GM19099 (cell line): ENCODE data around the gene VWA3B.

ENCODE experiments used
- POLR2A ChIP-seq: IDR thresholded peaks from 3 replicates; pipeline ENCODE4 v1.6.1; 2011; ENCODE audit warnings: low read depth; ENCODE audit not compliant: insufficient read length; ENCODE audit errors: extremely low read depth

VWA3B gene

DNA sequence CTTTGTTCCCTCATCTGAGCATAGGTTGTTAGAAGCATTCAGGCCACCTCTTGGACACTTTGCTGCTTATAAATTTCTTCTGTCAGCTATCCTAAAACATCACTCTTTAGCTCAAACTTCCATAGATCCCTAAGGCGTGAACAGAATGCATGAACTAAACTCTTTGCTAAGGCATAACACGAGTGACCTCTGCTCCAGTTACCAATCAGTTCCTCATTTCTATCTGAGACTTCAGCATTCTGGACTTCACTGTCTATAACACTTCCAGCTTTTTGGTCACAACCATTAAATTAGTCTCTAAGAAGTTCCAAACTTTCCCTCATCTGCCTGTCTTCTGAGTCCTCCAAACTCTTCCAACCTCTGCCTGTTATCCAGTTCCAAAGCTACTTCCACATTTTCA lies 8.3 kb upstream of the VWA3B start:
- no peak for TF ChIP-seq POLR2A

DNA sequence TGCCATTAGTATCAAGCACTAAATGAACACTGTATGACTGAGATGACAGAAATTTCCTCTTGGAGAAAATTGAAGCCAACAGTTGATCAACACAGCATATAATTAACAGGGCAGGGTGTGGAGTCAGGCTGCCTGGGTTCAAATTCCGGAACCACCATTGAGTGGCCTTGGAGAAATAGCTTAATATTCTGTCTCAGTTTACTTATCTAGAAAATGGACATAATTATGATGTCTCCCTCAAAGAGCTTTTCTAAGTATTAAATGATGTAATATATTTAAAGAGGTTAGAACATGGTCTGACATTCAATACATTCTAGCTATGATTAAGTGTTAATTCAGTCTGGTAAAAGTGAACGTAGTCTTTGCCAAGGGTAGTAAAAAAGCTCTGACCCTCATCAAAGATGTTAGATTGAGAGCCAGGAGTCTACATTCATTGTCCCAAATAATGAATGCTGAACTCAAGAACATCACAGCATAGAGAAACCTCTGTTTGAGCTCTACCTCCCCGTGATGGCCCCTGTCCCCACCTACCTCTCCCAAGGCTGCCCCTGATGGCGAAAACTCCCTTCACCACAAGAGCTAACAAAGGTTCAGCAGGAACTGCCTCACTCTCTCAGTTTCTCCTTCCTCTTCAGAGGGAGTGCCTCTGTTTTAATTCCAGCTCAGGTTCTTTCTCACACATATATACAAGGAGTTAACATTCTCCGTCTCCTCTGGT lies 2.7 kb upstream of the VWA3B start:
- no peak for TF ChIP-seq POLR2A

DNA sequence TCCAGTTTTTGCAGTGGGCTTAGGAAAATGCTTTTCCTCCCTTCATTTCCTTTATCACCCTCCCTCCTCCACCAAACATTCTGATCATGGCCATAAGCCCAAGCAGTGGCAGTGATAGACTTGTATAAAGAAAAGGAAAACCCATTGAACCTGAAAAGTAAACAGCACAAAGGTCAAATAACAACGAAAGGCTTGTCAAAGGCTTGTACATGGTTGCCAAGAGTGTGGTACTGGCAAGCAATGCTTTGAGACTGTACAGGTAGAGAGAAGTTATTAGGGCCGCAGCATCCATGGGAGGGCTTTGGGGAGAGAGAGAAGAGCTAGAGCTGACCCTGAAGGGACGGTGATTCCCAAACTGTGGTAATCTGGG lies 2.1 kb upstream of the VWA3B start:
- TF ChIP-seq POLR2A = no peak

DNA sequence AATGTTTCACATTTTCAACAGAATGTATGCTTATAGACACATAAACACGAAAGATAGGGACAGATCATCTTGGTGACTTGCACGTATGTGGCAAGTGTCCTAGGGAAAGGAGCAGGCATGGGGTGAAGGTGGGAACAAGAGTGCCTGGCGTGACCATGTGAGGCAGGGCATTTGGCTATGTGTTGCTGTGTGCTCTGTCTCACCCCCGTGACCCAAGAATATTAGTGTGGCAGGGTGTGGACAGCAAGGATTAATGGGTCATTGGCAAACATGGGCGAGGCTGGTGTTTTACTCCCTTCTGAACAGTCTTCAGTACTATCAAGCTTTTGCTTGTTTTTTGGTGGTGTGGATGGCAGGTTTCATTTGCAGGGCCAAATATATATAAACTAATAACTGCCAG lies 1.3 kb upstream of the VWA3B start:
- no peak for TF ChIP-seq POLR2A

DNA sequence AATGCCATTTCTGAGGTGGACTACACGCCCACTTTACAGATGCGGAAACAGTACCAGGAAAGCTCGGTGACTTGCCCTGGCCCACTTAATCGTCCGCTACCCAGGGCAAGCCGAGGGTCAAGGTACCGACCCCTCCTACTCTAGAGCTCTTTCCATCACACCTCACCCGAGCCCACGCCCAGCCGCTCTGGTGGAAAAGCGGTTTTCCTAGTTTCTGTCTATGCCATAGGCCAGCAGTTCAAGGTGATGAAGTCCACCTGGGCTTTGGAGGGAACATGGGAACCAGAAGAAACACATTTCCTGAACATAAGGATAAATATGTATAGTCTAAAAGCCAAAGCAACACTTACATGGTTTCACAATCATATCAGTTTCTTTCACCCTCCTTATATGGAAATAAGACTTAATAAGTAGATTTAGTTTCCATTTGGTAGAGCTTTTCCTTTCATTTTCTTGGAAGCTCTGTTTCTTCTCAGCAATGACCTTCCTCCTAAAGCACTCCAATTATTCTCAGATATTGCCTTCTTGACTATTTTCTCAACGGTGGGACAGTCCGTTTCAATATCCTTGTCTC lies 567 bp downstream of the VWA3B start:
- no peak for TF ChIP-seq POLR2A

DNA sequence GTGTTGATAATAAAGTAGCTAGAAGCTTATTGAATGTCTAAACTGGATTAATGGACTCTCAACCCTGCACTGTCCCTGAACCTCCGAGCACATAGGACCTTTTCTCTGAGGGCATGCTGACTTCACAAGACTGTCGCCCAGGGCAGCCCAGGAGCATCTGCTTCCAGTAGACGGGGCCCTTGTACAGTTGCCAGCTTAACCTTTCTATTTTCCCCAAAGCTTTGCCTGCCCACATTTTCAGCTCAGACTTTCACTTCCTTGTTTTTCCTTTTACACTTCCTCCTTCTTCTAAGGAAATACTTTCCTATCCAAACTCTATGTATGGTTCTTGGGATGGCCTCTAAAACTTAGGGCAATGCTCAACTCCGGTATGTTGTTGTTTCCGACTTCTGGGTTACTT lies 1.3 kb downstream of the VWA3B start:
- no peak for TF ChIP-seq POLR2A

DNA sequence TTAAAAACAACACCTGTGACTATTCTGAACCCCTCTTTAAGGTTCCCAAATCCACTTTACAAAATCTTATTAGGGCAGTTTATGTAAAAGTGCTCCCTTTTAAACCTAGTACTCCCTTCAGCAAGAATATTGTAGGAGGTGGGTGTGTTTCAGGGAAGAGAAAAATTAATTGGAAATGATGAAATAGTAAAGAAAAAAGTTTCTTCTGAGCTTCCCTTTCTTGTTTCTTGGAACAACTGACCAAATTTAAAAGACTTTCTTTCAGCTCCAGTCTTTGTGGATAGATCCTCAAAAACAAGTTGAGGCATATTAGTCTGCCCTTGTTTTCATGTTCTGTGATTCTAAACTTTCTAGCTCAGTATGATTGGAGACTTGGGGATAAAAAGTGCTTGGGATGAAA lies 3.0 kb downstream of the VWA3B start:
- TF ChIP-seq POLR2A = no peak

DNA sequence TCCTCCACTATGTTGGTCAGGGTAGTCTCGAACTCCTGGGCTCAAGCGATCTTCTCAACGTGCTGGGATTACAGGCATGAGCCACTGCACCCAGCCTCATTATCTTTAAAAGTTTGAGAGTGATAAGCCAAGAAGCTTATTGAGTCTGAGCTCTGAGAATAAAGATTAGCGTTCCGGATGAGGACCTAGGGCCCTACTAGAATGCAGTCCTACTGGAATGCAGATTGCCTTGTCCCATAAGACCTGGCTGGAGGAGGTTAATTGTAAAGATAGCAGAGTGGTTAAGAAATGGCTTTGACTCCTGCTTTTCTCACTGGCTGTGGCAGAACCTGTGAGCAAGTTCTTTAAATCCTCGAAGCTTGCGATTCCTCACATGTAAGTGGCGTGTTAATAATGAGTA lies 4.0 kb downstream of the VWA3B start:
- no peak for TF ChIP-seq POLR2A

DNA sequence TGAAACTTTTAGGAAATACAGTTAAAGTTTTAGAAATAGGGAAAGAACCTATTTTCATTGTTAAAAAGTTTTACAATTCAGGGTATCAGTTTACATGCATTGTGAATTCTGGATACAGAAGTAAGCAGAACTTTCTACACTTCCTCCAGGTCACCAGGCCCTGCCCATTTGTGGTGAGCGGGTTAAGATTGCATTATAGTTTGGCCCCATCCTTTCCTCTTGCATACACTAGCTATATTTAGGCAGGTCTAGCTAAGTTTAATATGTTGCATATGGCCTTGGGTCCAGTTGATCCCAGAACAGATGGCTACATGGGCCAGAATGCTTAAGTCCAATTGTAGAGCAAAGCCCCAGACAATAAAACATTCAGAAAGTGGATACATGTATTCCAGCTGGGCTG lies 4.8 kb downstream of the VWA3B start:
- TF ChIP-seq POLR2A = no peak

DNA sequence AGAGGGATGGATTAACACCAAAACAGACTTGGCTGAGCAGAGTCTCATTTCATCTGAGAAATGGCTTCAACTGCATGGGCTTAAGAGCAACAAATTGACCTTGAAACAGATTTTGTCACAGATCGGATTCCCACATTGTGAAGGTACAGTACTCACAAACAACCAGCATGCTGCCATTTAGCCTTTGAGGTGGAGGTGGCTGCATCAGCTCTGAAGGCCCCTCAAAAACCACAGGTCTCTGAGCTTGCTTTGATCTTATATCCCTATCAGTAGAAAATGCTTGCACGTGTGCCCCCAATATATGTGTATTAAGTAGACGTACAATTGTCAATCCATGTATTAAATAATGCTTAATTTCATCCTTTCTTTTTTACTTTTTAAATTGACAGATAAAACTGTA lies 6.2 kb downstream of the VWA3B start:
- no peak for TF ChIP-seq POLR2A

DNA sequence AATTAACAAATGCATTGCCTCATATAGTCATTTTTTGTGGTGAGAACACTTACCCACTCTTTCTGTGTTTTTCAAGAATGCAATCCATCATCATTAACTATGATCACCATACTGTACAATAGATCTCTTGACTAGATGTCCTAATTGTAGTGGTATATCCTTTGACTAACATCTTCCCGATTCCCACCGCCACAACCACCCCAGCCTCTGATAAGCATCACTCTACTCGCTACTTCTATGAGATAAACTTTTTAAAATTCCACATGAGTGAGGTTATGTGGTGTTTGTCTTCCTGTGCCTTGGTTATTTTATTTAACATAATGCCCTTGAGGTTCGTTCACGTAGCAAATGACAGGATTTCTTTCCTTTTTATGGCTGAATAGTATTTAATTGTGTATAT lies 6.6 kb downstream of the VWA3B start:
- no peak for TF ChIP-seq POLR2A

DNA sequence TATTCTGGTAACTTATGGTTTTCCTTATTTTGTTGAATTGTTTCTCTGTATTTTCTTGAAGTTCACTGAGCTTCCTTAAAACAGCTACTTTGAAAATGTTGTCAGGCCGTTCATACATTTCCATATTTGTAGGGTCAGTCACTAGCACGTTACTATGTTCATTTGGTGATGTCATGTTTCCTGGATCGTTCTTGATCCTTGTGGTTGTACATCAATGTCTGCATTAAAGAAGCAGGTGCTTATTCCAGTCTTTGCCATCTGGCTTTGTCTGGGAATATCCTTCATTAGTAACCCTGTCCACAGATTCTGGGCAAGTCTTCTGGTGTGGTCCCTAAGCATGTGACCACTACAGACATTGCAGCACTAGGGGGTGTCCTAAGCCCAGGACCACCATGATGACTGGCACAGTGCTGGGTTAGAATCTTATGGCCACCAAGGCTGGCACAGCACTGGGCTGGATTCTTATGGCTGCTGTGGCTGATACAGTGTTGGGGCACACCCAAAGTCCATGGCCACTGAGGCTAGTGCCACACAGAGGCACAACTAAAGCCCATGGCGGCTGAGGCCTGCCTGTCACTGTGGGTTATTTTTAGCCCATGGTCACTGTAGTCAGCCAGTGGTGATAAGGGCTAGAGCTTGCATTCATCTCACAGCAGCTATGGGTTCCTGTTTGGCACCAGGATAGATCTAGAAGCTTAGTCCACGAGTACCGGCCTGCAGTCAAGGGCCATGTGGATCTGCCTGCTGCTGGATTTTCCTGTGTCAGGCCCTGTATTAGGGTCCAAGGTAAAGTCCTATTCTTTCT lies 13.2 kb downstream of the VWA3B start:
- no peak for TF ChIP-seq POLR2A

DNA sequence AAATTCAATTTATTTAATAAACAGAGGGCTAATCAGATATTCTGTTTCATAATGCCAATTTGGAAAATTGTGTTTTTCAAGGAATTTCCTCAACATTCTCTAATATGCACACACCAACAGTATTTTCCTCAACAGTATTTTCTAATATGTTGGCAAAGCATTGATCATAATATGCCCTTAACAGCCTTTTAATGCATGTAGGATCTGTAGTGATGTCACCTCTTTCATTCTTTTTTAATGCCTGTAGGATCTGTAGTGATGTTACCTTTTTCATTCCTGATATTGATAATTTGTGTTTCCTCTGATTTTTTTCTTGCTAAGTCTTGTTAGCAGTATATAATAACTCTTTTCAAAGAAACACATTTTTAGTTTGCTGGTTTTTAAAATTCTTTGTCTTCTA lies 15.9 kb downstream of the VWA3B start:
- TF ChIP-seq POLR2A = no peak

DNA sequence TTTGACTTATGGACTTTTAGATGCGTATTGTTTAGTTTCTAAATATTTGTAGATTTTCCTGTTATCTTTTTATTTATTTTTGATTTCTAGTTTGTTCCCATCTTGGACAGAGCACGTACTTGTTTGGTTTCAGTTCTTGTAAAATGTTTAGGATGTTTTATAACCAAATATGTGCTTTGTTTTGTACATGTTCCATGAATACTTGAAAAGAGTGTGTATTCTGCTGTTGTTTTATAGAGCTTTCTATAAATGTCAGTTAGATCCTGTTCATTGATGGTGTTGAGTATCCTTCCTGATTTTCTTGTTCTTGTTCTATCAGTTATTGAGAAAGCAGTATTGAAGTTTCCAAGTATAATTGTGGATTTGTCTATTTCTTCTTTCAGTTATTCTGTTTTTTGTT lies 21.1 kb downstream of the VWA3B start:
- no peak for TF ChIP-seq POLR2A

DNA sequence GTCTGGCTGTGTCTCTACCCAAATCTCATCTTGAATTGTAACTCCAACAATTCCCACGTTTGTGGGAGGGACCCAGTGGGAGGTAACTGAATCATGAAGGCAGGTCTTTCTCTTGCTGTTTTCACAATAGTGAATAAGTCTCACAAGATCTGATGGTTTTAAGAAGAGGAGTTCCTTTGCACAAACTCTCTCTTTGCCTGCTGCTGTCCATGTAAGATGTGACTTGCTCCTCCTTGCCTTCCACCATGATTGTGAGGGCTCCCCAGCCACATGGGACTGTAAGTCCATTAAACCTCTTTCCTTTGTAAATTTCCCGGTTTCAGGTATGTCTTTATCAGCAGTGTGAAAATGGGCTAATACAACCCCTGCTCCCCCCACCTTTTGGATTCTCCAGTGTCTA lies 23.8 kb downstream of the VWA3B start:
- no peak for TF ChIP-seq POLR2A
